ENCODE measurements around the gene COMT.

Gene COMT

GRCh38 chr22:19913337-19913936, 28.1 kb upstream of the COMT start (continued):
- TF ChIP-seq, protein P1, sequence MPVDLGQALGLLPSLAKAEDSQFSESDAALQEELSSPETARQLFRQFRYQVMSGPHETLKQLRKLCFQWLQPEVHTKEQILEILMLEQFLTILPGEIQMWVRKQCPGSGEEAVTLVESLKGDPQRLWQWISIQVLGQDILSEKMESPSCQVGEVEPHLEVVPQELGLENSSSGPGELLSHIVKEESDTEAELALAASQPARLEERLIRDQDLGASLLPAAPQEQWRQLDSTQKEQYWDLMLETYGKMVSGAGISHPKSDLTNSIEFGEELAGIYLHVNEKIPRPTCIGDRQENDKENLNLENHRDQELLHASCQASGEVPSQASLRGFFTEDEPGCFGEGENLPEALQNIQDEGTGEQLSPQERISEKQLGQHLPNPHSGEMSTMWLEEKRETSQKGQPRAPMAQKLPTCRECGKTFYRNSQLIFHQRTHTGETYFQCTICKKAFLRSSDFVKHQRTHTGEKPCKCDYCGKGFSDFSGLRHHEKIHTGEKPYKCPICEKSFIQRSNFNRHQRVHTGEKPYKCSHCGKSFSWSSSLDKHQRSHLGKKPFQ (tag by site-specific recombination; IDR thresholded peaks at IDR 0.05) = no peak
- TF ChIP-seq ZNF626 (tag by site-specific recombination; IDR thresholded peaks at IDR 0.05) = no peak
- TF ChIP-seq ZNF169 (tag by site-specific recombination; IDR thresholded peaks at IDR 0.05) = no peak

- Histone ChIP-seq H3K27ac (ENCODE audit: extremely low read depth, low read depth, low read length) (no peak overlapping the region), H3K36me3 (ENCODE audit: control insufficient read depth in 2 of 2, insufficient read depth in 1 of 2, low read length in 2 of 2) (peaks cover 8 to 67% of the 10 kb centered on the region in 2 experiments; a peak in 2 of 3 replicates), H3K4me1 (ENCODE audit: control insufficient read depth, insufficient read depth, low read length) (no peaks in the 10 kb centered on the region), H3K9me3 (ENCODE audit: control insufficient read depth, insufficient read depth, low read depth, low read length) (no peaks in the 10 kb centered on the region), H3K4me3 (ENCODE audit: low read depth, low read length) (no peak overlapping the region)
- CTCF ChIA-PET = interaction anchor here (0.6 to 8.4 kb wide), 6 partner anchors 9 to 382 kb away, joined by 3 to 184 read pairs (median 3); partner anchors contain the start of gene GP1BB
- POLR2A ChIA-PET = interaction anchor here (0.6 kb wide), 1 partner anchor 43 kb away, joined by 4 read pairs; no protein-coding TSS in a partner anchor
- TF ChIP-seq ZNF146 (tag by site-specific recombination; IDR thresholded peaks at IDR 0.05) = peak; percentile 70
- no peak for TF ChIP-seq ZNF221 (tag by site-specific recombination; IDR thresholded peaks at IDR 0.05; ENCODE audit: borderline replicate concordance)
These were observed 27.2 kb upstream of the COMT start for GRCh38 chr22:19914201-19914943.

DNA sequence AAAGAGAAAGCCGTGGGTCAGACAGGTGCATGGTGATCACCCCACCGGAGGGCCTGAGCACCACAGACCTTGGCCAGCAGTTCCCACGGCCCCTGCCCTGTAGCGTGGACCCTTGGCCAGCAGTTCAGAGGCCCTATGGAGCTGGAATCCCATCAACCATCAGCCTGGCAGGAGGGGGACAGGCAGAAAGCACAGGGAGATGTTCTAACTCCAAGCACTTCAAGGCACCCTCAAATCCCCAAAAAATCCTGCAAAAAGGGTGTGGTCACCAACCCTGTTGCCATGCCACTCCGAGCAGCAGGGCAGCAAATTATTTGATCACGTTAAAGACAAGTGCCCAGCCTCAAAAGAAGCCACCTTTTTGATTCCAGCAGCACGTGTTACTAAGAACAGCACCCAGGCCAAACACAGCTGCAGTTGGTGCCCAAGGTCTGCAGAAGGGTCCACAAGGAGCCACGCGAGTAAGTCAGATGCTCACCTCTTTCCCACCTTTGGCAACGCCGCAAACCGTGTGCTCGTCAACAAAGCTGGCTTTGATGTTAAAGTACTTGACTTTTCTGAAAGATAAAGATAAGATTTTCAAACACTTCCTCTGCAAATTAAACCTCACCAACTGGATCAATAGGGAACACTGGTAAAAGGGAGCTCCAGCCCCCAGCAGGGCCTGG, 26.2 kb upstream of the COMT start:
- POLR2A ChIA-PET = no interaction called here
- Histone ChIP-seq H3K4me3 (ENCODE audit: low read depth, low read length) (no peak overlapping the region), H3K9me3 (ENCODE audit: control insufficient read depth, insufficient read depth, low read depth, low read length) (no peaks in the 10 kb centered on the region), H3K4me1 (ENCODE audit: control insufficient read depth, insufficient read depth, low read length) (no peaks in the 10 kb centered on the region), H3K27ac (ENCODE audit: extremely low read depth, low read depth, low read length) (no peak overlapping the region), H3K36me3 (ENCODE audit: control insufficient read depth in 2 of 2, insufficient read depth in 1 of 2, low read length in 2 of 2) (peaks cover 8 to 67% of the 10 kb centered on the region in 2 experiments; a peak in 2 of 3 replicates)
- no peak for TF ChIP-seq ZNF624 (tag by site-specific recombination; IDR thresholded peaks at IDR 0.05)
- CTCF ChIA-PET = interaction anchor here (0.6 to 8.4 kb wide), 5 partner anchors 11 to 191 kb away, joined by 3 to 184 read pairs (median 3); no protein-coding TSS in a partner anchor

DNA sequence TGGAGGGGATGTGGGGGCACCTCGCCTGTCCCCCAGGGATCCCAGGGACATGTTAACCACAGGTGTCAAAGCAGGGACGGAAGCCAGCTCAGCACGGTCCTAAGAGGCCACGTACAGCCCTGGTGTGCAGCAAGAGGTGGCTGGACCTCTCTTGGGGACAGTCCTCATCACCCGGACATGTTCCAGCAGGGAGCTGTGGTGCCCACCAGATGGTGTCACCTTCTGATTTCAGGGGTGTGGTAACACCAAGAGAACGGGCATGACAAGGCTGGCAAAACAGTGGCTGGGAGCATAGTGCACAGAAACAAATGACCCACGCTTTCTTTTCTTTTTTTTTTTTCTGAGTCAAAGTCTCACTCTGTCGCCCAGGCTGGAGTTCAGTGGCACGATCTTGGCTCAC, 25.6 kb upstream of the COMT start:
- TF ChIP-seq PRDM4 (tag by site-specific recombination; IDR thresholded peaks at IDR 0.05) (no peak), OSR2 (tag by site-specific recombination; IDR thresholded peaks at IDR 0.05) (no peak), SALL2 (tag by site-specific recombination; IDR thresholded peaks at IDR 0.05; ENCODE audit: borderline replicate concordance) (no peak), ZNF768 (tag by site-specific recombination; IDR thresholded peaks at IDR 0.05) (no peak), ZNF514 (tag by site-specific recombination; IDR thresholded peaks at IDR 0.05) (no peak), FEZF1 (tag by site-specific recombination; IDR thresholded peaks at IDR 0.05) (no peak), ZNF292 (tag by site-specific recombination; IDR thresholded peaks at IDR 0.05; ENCODE audit: borderline replicate concordance, low read depth) (no peak), GLIS1 (tag by site-specific recombination; IDR thresholded peaks at IDR 0.05) (no peak), MEIS1 (CRISPR knock-in tag; IDR thresholded peaks at IDR 0.05; ENCODE audit: borderline replicate concordance) (no peak), ZNF792 (tag by site-specific recombination; IDR thresholded peaks at IDR 0.05) (no peak), ZNF37A (tag by site-specific recombination; IDR thresholded peaks at IDR 0.05) (no peak), RBAK (tag by site-specific recombination; IDR thresholded peaks at IDR 0.05) (no peak), ZNF830 (tag by site-specific recombination; IDR thresholded peaks at IDR 0.05; ENCODE audit: low read depth) (no peak), ZNF211 (tag by site-specific recombination; IDR thresholded peaks at IDR 0.05; ENCODE audit: low read depth) (no peak)
- TF ChIP-seq, protein P2, sequence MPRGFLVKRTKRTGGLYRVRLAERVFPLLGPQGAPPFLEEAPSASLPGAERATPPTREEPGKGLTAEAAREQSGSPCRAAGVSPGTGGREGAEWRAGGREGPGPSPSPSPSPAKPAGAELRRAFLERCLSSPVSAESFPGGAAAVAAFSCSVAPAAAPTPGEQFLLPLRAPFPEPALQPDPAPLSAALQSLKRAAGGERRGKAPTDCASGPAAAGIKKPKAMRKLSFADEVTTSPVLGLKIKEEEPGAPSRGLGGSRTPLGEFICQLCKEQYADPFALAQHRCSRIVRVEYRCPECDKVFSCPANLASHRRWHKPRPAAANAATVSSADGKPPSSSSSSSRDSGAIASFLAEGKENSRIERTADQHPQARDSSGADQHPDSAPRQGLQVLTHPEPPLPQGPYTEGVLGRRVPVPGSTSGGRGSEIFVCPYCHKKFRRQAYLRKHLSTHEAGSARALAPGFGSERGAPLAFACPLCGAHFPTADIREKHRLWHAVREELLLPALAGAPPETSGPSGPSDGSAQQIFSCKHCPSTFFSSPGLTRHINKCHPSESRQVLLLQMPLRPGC (tag by site-specific recombination; IDR thresholded peaks at IDR 0.05) = no peak
- no peaks in the 10 kb centered on the region for H3K4me1 ChIP-seq (ENCODE audit: control insufficient read depth, insufficient read depth, low read length)
- H3K36me3 ChIP-seq (ENCODE audit: control insufficient read depth in 2 of 2, insufficient read depth in 1 of 2, low read length in 2 of 2) = peaks cover 8 to 67% of the 10 kb centered on the region in 2 experiments; a peak in 2 of 3 replicates
- no peaks in the 10 kb centered on the region for H3K9me3 ChIP-seq (ENCODE audit: control insufficient read depth, insufficient read depth, low read depth, low read length)
- ChIA-PET CTCF (interaction anchor here (0.6 to 8.4 kb wide), 4 partner anchors 11 to 192 kb away, joined by 3 to 184 read pairs (median 3); no protein-coding TSS in a partner anchor), POLR2A (no interaction called here)
- no peak overlapping the region for H3K4me3 ChIP-seq (ENCODE audit: low read depth, low read length)
- H3K27ac ChIP-seq (ENCODE audit: extremely low read depth, low read depth, low read length) = no peak overlapping the region
